Testis (tissue), 2 donors: ENCODE measurements around the gene GUSB.

Experiments
- POLR2A ChIP-seq: fragments of 450-650 bp; IDR thresholded peaks from one replicate; pipeline ENCODE4 v1.6.1; 2017; ENCODE audit warnings: antibody characterized with exemption, mild to moderate bottlenecking, moderate library complexity
- TF ChIP-seq, protein P1 (sequence below), 3 experiments: fragments of 450-650 bp in 2 of 3; fragments of 200-600 bp in 1 of 3; sonication (generic) in 1 of 3; IDR thresholded peaks; one replicate each; pipeline ENCODE4 v1.5.1; 2016 to 2019; ENCODE audit warnings: antibody characterized with exemption in 3 of 3, mild to moderate bottlenecking in 2 of 3, moderate library complexity in 1 of 3

DNA sequence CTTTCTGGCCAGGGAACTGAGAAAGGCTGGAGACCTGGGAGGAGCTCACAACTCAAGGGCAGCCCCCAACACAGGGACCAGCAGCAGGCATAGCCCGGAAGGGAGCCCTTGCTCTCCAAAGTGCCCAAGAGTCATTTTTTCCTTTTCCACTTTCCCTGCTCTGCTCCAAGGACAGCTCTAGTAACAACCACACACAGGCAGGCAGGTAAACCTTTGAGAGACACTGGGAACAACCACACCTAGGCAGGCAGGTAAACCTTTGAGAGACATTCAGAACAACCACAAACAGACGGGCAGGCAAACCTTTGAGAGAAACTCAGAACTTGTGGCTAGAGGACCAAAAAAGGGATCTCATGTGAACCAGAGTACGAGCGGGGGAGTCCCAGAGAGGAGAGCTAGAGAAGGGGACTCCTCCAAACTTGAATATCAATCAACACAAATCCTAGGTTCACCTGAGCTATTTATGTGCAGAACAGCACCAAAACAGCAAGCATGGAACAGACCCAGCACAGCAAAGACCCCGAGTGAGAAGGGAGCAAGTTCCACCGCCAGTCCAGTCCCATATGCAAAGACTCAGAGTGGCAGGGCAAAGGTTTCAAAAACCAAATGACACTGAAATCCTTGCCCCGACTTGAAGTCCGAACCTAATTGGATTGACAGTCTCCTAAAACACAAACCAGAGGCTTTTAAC is 33.6 kb upstream of the GUSB start:
- TF ChIP-seq POLR2A: no peak
- TF ChIP-seq, protein P1, sequence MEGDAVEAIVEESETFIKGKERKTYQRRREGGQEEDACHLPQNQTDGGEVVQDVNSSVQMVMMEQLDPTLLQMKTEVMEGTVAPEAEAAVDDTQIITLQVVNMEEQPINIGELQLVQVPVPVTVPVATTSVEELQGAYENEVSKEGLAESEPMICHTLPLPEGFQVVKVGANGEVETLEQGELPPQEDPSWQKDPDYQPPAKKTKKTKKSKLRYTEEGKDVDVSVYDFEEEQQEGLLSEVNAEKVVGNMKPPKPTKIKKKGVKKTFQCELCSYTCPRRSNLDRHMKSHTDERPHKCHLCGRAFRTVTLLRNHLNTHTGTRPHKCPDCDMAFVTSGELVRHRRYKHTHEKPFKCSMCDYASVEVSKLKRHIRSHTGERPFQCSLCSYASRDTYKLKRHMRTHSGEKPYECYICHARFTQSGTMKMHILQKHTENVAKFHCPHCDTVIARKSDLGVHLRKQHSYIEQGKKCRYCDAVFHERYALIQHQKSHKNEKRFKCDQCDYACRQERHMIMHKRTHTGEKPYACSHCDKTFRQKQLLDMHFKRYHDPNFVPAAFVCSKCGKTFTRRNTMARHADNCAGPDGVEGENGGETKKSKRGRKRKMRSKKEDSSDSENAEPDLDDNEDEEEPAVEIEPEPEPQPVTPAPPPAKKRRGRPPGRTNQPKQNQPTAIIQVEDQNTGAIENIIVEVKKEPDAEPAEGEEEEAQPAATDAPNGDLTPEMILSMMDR (IDR thresholded peaks at IDR 0.05): no peak
